ENCODE measurements around the gene RNF2.

DNA sequence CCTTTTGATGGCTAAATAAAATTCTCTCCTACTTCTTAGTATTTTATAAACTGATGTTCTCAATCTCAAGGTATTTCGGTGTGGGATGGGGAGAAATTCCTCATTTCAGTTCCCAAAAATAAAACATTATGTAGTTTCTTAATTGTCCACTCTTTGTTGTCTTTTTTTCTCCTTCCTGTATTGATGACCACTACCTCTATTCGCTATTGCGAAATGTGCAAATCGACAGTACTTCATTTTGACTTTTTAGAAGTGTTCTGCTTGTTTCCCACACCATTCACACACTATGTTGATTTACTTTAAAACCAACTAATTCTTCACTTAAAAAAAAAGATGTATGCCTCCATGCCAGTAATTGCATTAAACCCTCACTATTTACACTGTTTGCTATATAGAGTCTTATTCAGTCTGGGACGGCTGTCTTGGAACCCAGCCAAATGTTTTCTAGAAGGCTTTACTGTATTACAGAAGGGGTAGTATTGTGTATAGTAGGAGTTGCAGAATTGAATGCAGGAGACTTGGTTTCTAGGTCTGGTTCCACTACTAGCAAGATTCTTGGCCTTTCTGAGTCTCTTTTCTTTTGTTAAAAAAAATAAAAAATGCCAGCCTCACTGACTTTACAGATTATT lies 5.6 kb downstream of the RNF2 start:
- TF ChIP-seq, protein P1, sequence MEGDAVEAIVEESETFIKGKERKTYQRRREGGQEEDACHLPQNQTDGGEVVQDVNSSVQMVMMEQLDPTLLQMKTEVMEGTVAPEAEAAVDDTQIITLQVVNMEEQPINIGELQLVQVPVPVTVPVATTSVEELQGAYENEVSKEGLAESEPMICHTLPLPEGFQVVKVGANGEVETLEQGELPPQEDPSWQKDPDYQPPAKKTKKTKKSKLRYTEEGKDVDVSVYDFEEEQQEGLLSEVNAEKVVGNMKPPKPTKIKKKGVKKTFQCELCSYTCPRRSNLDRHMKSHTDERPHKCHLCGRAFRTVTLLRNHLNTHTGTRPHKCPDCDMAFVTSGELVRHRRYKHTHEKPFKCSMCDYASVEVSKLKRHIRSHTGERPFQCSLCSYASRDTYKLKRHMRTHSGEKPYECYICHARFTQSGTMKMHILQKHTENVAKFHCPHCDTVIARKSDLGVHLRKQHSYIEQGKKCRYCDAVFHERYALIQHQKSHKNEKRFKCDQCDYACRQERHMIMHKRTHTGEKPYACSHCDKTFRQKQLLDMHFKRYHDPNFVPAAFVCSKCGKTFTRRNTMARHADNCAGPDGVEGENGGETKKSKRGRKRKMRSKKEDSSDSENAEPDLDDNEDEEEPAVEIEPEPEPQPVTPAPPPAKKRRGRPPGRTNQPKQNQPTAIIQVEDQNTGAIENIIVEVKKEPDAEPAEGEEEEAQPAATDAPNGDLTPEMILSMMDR (IDR thresholded peaks at IDR 0.05; ENCODE audit: low read length): no peak
- no peak for TF ChIP-seq EZH2 (IDR thresholded peaks at IDR 0.05; ENCODE audit: borderline replicate concordance, low read length)

Data from OCI-LY1 (cell line).